Measurements from ENCODE around the gene ANKRD27.
"Not testable (repeated sequence)": the region's sequence is repeated elsewhere in the genome, so short reads cannot be mapped to it uniquely, and the experiment has no call there.

The ANKRD27 gene

GRCh38 chr19:32603961-32604360 lies 71.0 kb downstream of the ANKRD27 start:
- no peaks in the 10 kb centered on the region for H3K27me3 Mint-ChIP-seq
- peaks cover 4 to 5% of the 10 kb centered on the region in 2 donors for H3K4me1 Mint-ChIP-seq (ENCODE audit: low read depth in 2 of 2)
- DNase-seq = no peak
- H3K4me3 Mint-ChIP-seq = no peak overlapping the region
- no peak for ATAC-seq (replicated peaks)
- no peaks in the 10 kb centered on the region for H3K9me3 Mint-ChIP-seq
- no peak overlapping the region for H3K27ac Mint-ChIP-seq
- H3K36me3 Mint-ChIP-seq (ENCODE audit: insufficient read depth) = peaks cover 75% of the 10 kb centered on the region

GRCh38 chr19:32599736-32600157 lies 75.2 kb downstream of the ANKRD27 start:
- DNase-seq (peak; percentile 38 to 46 (median 43)), ATAC-seq (replicated peaks) (peak; percentile 61)
- no peaks in the 10 kb centered on the region for H3K9me3 Mint-ChIP-seq
- peaks cover 76% of the 10 kb centered on the region for H3K36me3 Mint-ChIP-seq (ENCODE audit: insufficient read depth)
- H3K4me3 Mint-ChIP-seq = no peak overlapping the region
- H3K27me3 Mint-ChIP-seq = no peaks in the 10 kb centered on the region
- peak overlapping the region in 1 of 2 donors; percentile 84 for H3K27ac Mint-ChIP-seq
- peaks cover 4 to 5% of the 10 kb centered on the region in 2 donors for H3K4me1 Mint-ChIP-seq (ENCODE audit: low read depth in 2 of 2)

GRCh38 chr19:32599258-32599657 lies 75.7 kb downstream of the ANKRD27 start:
- Mint-ChIP-seq H3K27me3 (no peaks in the 10 kb centered on the region), H3K9me3 (no peaks in the 10 kb centered on the region), H3K27ac (peak overlapping the region in 1 of 2 donors; percentile 84), H3K4me1 (ENCODE audit: low read depth in 2 of 2) (peaks cover 4 to 5% of the 10 kb centered on the region in 2 donors), H3K36me3 (ENCODE audit: insufficient read depth) (peaks cover 75% of the 10 kb centered on the region), H3K4me3 (no peak overlapping the region)
- ATAC-seq (replicated peaks) (no peak), DNase-seq (no peak)

- peaks cover 74% of the 10 kb centered on the region for H3K36me3 Mint-ChIP-seq (ENCODE audit: insufficient read depth)
Observed at GRCh38 chr19:32598022-32598421, 77.0 kb downstream of the ANKRD27 start.

GRCh38 chr19:32595491-32595890 lies 79.5 kb downstream of the ANKRD27 start:
- no peaks in the 10 kb centered on the region for H3K9me3 Mint-ChIP-seq
- H3K4me3 Mint-ChIP-seq = no peak overlapping the region
- H3K4me1 Mint-ChIP-seq (ENCODE audit: low read depth in 2 of 2) = peaks cover 6 to 9% of the 10 kb centered on the region in 2 donors
- ATAC-seq (replicated peaks) (no peak), DNase-seq (no peak)
- no peak overlapping the region for H3K27ac Mint-ChIP-seq
- H3K36me3 Mint-ChIP-seq (ENCODE audit: insufficient read depth) = peaks cover 59% of the 10 kb centered on the region
- H3K27me3 Mint-ChIP-seq = no peaks in the 10 kb centered on the region

More at GRCh38 chr19:32598022-32598421, 77.0 kb downstream of the ANKRD27 start:
- Mint-ChIP-seq H3K4me1 (ENCODE audit: low read depth in 2 of 2) (peaks cover 4 to 5% of the 10 kb centered on the region in 2 donors), H3K27me3 (no peaks in the 10 kb centered on the region), H3K4me3 (no peak overlapping the region), H3K9me3 (no peaks in the 10 kb centered on the region), H3K27ac (no peak overlapping the region)
- no peak for DNase-seq
- ATAC-seq (replicated peaks) = no peak

GRCh38 chr19:32594021-32594420 lies 81.0 kb downstream of the ANKRD27 start:
- H3K36me3 Mint-ChIP-seq (ENCODE audit: insufficient read depth) = peaks cover 48% of the 10 kb centered on the region
- H3K27ac Mint-ChIP-seq = no peak overlapping the region
- peaks cover 2 to 3% of the 10 kb centered on the region in 2 donors for H3K4me1 Mint-ChIP-seq (ENCODE audit: low read depth in 2 of 2)
- DNase-seq = no peak
- ATAC-seq (replicated peaks) = no peak
- H3K27me3 Mint-ChIP-seq = no peaks in the 10 kb centered on the region
- H3K9me3 Mint-ChIP-seq = no peaks in the 10 kb centered on the region
- H3K4me3 Mint-ChIP-seq = no peak overlapping the region

- H3K27me3 Mint-ChIP-seq, H3K4me3 Mint-ChIP-seq: not testable (repeated sequence)
- H3K36me3 Mint-ChIP-seq (ENCODE audit: insufficient read depth) = peaks cover 15% of the 10 kb centered on the region
Observed at GRCh38 chr19:32587747-32588504, 87.1 kb downstream of the ANKRD27 start.

GRCh38 chr19:32581705-32582179 lies 93.2 kb downstream of the ANKRD27 start:
- peak overlapping the region in 1 of 2 donors; percentile 17 for H3K27ac Mint-ChIP-seq
- peaks cover 15 to 35% of the 10 kb centered on the region in 2 donors for H3K4me1 Mint-ChIP-seq (ENCODE audit: low read depth in 2 of 2)
- peaks cover 0 to 5% of the 10 kb centered on the region in 2 donors for H3K27me3 Mint-ChIP-seq
- ATAC-seq (replicated peaks) = no peak
- H3K9me3 Mint-ChIP-seq = no peaks in the 10 kb centered on the region
- H3K4me3 Mint-ChIP-seq = peak overlapping the region; percentile 82 to 93
- no peak for DNase-seq
- H3K36me3 Mint-ChIP-seq (ENCODE audit: insufficient read depth) = peaks cover 7% of the 10 kb centered on the region

More at GRCh38 chr19:32587747-32588504, 87.1 kb downstream of the ANKRD27 start:
- not testable (repeated sequence) for H3K27ac Mint-ChIP-seq; DNase-seq; H3K9me3 Mint-ChIP-seq; ATAC-seq (replicated peaks)
- H3K4me1 Mint-ChIP-seq (ENCODE audit: low read depth in 2 of 2) = peaks cover 9 to 22% of the 10 kb centered on the region in 2 donors

DNA sequence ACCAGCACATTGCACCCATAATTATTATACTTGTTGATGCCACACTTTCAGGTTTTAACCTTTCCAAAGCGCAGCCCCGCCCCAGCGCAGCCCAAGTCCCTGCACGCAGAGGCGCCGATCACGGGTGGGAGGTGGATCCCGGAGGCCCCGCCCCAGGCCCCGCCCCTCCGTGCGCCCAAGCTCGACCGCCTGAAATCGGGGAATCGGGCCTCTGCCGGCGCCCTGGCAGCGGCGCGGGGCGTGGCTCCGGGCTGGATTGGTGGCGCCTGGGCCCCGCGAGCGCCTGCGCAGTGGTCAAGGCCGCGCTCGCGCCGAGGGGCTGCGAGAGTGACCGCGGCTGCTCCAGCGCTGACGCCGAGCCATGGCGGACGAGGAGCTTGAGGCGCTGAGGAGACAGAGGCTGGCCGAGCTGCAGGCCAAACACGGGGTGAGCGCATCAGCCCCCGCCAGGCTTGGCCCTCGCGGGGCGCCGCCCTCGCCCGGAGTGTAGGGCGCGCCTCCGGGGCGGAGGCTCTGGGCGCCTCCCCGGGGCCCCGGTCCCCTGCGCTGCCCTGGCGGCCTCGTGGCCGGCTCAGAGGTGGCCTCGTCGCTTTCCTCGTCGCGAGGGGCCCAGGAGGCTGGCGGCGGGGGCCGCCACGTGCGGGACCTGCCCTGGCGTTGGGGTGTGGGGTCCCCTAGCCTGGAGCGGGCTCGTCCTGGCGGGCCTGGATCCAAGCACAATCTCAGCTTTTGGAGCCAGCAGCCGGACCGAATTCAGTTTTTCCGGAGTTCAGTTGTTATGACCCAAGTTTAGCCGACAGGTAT lies 93.9 kb downstream of the ANKRD27 start, which contains the start of gene PDCD5:
Gene PDCD5, plus strand, starts transcription at position 290 of the 804 bp plus-strand sequence. Its CDS starts 72 bp downstream, at position 362.
- peak; percentile 91 for ATAC-seq (replicated peaks)
- H3K36me3 Mint-ChIP-seq (ENCODE audit: insufficient read depth) = peaks cover under 1% of the 10 kb centered on the region
- H3K27me3 Mint-ChIP-seq = peaks cover under 1 to 5% of the 10 kb centered on the region in 2 donors
- H3K9me3 Mint-ChIP-seq = no peaks in the 10 kb centered on the region
- peak within 1 kb of the TSS; percentile 19 to 79 for H3K27ac Mint-ChIP-seq
- H3K4me3 Mint-ChIP-seq = peak within 1 kb of the TSS; percentile 82 to 93
- DNase-seq = peak; percentile 85 to 90 (median 88)
- peaks cover 9 to 29% of the 10 kb centered on the region in 2 donors for H3K4me1 Mint-ChIP-seq (ENCODE audit: low read depth in 2 of 2)

DNA sequence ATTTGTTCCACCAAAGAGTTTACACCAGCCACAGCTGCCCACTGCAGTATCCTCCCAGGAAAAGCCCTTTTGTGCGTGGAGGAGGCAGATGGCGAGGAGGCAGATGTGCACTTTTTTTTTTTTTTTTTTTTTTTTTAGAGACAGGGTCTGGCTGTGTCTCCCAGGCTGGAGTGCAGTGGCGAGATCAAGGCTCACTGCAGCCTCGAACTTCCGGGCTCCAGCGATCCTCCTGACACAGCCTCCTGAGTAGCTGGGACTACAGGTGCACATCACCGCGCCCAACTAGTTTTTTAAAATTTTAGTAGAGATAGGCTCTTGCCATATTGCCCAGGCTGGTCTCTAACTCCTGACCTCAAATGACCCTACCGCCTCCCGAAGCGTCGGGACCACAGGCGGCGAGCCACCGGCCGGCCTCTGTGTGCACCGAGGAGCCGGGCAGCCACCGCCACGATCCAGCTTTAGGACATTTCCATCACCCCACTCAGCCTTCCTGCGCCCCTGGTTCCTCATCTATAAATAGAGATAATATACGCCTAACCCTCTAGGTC lies 94.6 kb downstream of the ANKRD27 start:
- H3K4me1 Mint-ChIP-seq (ENCODE audit: low read depth in 2 of 2) = peaks cover 9 to 27% of the 10 kb centered on the region in 2 donors
- H3K9me3 Mint-ChIP-seq = no peaks in the 10 kb centered on the region
- peak overlapping the region; percentile 82 to 93 for H3K4me3 Mint-ChIP-seq

DNA sequence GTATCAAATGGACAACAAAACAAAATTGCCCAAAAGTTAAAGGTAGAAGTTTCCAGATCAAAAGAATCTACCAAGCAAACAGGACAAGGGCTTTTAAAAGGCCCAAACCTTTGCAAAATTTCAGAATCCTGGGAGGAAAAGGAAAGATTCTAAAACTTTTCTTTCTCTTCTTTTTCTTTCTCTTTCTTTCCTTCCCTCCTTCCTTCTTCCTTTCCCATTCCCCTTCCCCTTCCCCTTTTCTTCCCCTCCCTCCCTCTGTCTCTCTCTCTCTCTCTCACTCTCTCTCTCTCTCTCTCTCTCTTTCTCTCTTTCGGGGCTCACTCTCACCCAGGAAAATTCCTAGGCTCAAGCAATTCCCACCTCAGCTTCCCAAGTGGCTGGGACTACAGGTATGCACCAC lies 98.2 kb downstream of the ANKRD27 start:
- DNase-seq (no peak), ATAC-seq (replicated peaks) (no peak)
- peaks cover 5% of the 10 kb centered on the region for H3K36me3 Mint-ChIP-seq (ENCODE audit: insufficient read depth)
- no peak overlapping the region for H3K4me3 Mint-ChIP-seq
- H3K27me3 Mint-ChIP-seq = peaks cover 8 to 12% of the 10 kb centered on the region in 2 donors
- H3K27ac Mint-ChIP-seq = no peak overlapping the region
- H3K4me1 Mint-ChIP-seq (ENCODE audit: low read depth in 2 of 2) = peaks cover 7 to 15% of the 10 kb centered on the region in 2 donors
- no peaks in the 10 kb centered on the region for H3K9me3 Mint-ChIP-seq

More for the DNA sequence above, 94.6 kb downstream of the ANKRD27 start:
- DNase-seq (no peak), ATAC-seq (replicated peaks) (no peak)
- peak overlapping the region; percentile 19 to 79 for H3K27ac Mint-ChIP-seq
- no peaks in the 10 kb centered on the region for H3K36me3 Mint-ChIP-seq (ENCODE audit: insufficient read depth)
- H3K27me3 Mint-ChIP-seq = peaks cover 8 to 11% of the 10 kb centered on the region in 2 donors

- peaks cover 19 to 21% of the 10 kb centered on the region in 2 donors for H3K27me3 Mint-ChIP-seq
Observed at GRCh38 chr19:32573492-32573794, 101.5 kb downstream of the ANKRD27 start.

More at GRCh38 chr19:32573492-32573794, 101.5 kb downstream of the ANKRD27 start:
- peak overlapping the region; percentile 28 to 81 for H3K4me3 Mint-ChIP-seq
- ATAC-seq (replicated peaks) (no peak), DNase-seq (no peak)
- H3K4me1 Mint-ChIP-seq (ENCODE audit: low read depth in 2 of 2) = peaks cover 11 to 12% of the 10 kb centered on the region in 2 donors
- H3K27ac Mint-ChIP-seq = peak overlapping the region in 1 of 2 donors; percentile 89
- no peaks in the 10 kb centered on the region for H3K9me3 Mint-ChIP-seq
- H3K36me3 Mint-ChIP-seq (ENCODE audit: insufficient read depth) = peaks cover 5% of the 10 kb centered on the region

Measured in effector memory CD8-positive, alpha-beta T cell (primary cell).